GM19463 (cell line): Measurements from ENCODE around the gene CLEC4A.
"Not testable (repeated sequence)": the region's sequence is repeated elsewhere in the genome, so short reads cannot be mapped to it uniquely, and the experiment has no call there.

Experiments
- ATAC-seq: cut with Tn5 transposase; IDR thresholded peaks from one replicate; pipeline ENCODE4 v1.9.1; 2021; ENCODE audit warnings: mild to moderate bottlenecking, moderate library complexity; ENCODE audit not compliant: unreplicated experiment

The CLEC4A gene

DNA sequence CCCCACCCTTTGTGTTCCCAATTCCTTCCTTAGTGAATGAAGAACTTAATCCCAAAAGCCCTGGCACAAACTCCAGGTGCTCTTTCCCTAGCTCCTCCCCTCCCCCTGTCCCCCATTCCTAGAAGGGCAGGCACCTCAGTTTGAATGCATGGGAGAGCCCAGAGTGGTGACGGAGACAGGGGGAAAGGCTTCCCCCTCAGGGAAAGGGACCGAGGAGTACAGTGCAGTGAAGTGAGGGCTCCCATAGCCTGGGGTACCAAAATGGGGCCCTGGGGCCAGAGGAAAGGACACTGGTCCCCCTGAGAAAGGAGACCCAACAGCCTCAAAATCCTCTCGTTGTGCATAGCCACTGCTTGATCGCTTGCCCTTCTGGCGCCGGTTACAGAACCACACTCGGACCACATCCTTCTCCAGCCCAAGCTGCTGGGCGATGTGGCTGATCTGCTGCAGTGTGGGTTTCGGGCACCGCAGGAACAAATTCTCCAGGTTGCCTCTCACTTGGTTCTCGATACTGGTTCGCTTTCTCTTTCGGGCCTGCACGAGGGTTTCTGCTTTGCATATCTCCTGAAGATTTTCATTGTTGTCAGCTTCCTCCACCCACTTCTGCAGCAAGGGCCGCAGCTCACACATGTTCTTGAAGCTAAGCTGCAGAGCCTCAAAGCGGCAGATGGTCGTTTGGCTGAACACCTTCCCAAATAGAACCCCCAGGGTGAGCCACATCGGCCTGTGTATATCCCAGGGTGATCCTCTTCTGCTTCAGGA lies 10.4 kb downstream of the CLEC4A start:
- ATAC-seq: not testable (repeated sequence)

DNA sequence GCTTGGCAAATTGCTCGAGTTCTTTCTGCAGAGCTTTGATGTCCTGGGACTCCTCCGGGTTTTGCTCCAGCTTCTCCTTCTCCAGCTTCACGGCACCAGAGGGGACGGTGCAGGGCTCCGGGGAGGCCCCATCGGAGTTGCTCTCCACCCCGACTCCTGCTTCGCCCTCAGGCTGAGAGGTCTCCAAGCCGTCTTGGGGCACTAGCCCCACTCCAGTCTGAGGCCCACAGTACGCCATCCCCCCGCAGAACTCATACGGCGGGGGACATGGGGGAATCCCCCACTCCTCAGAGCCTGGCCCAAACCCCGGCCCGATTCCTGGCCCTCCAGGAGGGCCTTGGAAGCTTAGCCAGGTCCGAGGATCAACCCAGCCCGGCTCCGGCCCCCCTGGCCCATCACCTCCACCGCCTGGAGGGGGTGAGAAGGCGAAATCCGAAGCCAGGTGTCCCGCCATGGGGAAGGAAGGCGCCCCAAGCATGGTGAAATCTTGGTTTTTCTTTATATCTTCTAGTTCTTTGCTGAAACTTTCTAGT lies 11.0 kb downstream of the CLEC4A start:
- not testable (repeated sequence) for ATAC-seq

DNA sequence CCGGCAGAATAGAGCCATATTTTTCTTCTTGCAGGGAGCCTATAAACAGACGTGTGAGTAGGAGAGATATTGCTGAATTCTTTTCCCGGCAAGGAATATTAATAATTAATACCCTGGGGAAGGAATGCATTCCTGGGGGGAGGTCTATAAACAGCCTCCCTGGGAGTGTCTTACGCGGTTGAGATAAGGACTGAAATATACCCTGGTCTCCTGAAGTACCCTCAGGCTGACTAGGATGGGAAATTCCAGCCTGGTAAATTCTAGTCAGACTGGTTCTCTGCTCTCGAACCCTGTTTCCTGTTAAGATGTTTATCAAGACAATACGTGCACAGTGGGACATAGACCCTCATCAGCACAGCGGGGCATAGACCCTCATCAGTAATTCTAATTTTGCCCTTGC lies 18.2 kb downstream of the CLEC4A start:
- ATAC-seq: not testable (repeated sequence)

DNA sequence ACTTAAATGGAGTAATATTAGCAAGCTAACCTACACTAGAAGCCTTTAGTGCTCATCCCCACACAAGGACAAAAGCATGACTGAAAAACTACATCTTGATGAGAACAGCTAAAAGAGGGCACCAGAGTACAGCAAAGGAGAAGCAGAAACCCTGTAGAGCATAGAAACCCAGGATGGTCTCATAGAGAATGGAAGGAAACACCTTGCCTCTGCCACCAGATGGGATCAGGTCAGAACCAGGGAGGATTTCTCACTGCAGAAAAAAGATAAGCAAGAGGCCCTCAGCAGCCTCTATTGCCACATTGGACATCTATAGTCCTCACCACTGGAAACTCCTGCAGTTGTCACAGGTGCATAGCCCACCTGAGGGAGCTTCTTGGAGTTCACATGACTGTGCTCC lies 19.8 kb downstream of the CLEC4A start:
- no peak for ATAC-seq

DNA sequence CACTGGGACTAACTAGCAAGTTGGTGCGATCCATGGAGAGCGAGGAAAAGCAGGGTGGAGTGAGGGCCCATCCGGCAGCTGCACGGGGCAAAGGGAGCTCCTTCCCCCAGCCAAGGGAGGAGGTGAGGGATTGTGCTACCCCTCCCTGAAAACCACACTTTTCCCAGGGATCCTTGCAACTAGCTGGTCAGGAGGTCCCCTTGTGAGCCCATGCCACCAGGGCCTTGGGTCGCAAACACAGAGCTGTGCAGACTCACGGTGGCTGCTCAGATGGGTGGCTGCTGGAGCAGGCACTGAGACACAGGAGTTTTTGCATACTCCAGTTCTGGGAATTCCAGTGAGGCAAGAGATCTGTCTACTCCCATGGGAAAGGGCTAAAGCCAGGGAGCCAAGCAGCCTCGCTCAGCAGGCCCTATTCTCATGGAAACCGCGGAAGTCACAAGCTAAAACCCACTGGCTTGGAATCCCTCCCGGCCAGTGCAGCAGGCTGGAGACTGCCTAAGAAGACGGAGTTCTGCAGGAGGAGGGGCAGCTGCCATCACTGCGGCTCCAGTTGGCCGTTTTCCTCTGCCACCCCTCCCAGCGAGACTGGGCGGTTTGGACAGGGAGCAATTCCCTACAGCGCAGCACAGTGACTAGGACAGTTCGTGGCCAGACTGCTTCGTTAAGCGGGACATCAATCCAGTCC lies 22.5 kb downstream of the CLEC4A start:
- ATAC-seq: no peak

DNA sequence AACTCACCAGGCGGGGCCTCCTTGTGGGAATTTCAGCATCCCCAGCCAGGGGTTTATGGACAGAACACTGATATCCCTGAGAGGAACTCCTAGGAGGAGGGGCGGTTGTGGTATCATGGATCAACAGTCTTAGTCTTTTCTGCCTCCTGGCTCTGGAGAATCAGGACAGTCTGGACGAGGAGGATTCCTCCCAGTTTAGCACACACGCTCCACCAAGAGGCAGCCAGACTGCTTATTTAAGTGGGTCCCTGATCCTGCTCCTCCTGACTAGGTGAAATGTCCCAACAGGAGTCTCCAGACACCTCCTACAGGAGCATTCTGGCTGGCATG lies 23.0 kb downstream of the CLEC4A start:
- no peak for ATAC-seq

DNA sequence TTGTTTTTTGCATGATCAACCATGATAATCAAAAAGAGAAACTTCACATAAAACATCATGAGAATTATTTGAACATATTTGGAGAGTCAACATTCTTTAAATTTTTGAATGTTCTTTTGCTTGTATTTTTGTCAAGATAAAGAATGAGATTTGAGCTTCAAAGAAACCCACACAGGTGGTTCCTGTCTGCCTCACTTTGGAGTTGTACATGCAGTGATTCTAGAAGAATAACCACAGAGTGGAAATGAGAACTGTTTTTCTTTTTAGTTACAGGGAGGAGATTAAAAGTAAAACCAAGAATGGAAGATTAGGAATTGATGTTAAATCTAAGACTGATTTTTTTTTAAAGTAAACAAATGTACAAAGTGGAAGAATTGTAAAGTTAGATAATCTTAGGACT lies 31.1 kb downstream of the CLEC4A start:
- ATAC-seq: no peak

DNA sequence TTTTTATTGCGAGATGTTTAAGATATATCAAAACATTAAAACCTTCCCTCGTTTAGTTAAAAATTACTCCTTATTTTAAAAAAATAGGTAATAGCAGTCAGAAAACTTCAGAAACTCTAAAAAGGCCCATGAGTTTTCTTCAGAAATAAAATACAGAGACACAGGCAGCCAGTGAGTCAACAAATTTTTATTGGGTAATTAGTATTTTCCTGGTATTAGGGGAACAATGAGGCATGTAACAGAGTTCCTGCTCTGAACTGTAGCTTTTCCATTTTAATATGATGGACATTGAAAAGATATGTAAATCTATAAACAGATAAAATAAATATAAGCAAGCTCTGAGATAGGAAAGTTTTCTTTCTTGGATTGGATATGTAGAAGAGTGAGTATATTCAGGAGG lies 33.0 kb downstream of the CLEC4A start:
- no peak for ATAC-seq

DNA sequence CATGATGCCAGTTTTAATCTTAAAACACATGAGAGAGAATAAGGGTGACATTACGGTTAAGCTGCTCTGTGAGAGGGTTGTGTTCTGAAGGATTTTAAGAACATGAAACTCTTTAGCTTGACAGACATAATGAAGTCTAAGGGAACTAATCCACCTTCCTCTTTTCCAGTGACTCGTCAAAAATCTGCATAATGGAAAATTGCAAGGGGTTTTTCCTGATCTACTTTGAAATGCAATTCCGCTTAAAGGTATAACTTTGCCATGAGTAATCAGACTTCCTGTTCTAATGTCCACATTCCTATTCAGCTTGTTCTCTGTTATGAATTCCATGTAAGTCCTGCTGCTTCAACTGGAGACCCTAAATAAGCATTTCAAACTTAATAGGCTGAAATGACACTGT lies 33.4 kb downstream of the CLEC4A start, which contains the start of gene ZNF705A:
Gene ZNF705A, plus strand, starts transcription at position 171 of the 400 bp plus-strand sequence. CDS start 15,611 bp downstream, outside the sequence.
- no peak for ATAC-seq

DNA sequence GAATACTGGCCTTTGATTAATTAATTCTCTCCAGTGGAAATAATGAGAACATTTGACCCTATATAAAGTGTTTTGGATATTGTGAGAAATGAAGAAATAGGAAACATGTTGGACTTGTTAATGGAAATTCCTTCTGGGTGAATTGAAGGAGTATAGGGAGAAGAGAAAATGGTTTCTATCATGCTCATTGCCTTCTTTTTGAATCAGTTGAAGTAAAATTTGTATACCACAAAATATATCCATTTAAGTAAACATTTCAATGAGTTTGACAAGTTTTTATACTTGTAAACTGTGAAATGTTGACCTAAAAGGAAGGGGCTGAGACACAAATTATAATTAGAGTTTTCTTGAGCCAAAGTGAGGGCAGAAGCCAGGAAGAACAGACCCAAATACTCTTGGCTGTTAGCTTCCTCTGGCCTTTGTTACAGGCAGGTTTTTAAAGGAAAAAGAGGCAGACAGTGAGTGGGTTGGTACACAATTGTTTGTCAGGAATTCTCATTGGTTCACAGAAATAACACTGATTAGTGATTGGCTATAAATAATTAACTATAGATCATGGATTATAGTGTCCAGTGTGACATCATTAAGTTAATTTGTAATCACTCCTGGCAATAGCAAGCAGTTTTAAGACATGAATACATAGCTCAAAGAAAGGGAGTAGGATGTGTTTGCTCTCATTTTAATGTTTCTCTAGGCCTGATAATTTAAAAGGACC lies 34.2 kb downstream of the CLEC4A start:
- no peak for ATAC-seq

DNA sequence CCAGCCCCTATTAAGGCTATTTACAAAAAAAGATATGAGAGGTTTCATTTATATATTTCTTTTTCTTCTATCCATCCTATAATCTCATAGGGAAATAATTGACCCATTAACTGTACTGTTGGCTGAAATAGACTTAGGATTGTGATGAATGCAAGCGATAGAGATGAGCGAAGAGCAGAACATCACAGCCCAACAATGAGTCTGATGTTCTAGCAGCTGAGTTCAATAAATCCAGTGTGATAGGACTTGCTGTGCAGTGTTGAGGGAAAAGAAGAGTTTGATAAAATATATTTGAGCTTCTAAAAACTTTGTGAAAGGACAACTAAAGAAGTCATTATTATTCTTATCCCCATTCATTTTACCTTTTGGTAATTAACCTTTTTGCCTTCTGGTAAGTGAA lies 49.5 kb downstream of the CLEC4A start:
- ATAC-seq: not testable (repeated sequence)

DNA sequence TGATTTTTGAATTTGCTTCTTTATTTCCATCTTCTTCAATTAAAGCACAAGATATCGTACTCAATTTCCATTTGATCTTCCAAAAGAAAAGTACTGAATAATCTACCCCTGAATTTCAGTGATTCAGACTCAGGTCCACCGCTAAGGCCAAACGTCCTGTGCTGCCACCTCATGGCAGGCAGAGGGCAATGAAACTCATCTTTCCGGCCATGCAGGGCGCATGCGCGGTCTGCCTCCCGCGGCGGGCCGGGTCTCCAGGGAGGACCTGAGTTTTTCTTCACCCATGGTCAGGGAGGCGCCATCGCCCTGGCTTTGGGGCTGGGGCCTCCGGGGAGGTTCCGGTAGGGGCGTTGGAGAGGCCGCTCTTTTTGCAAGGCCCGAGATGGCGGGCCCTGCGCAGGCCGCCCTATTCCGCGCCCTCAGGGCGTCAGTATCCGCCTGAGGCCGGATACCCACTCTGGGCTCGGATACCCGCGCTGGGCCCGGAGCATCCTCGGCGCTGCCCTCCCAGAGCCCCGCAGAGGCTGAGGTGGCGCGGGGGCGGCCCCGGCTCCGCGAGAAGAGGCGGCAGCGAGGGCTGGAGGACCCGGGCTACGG lies 56.7 kb downstream of the CLEC4A start:
- not testable (repeated sequence) for ATAC-seq

DNA sequence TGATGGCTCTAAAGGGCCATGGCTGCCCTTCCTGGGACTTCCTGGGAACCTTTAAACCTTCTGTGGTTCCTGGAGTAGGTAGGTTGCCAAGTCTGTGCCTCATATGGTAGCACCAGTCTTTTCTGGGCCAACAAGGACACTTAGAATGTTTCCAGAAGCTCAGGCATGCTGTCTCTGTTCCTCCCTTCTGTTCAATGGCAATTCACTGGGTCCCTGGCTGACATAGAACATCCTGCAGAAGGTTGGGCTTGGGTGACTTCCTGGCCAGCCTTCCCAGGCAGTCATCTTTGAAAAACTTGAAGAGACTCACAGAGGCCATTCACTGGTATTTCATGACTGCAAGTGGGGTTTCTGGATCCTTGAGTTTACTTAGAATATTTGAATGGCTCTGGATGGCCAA lies 57.9 kb downstream of the CLEC4A start:
- not testable (repeated sequence) for ATAC-seq

DNA sequence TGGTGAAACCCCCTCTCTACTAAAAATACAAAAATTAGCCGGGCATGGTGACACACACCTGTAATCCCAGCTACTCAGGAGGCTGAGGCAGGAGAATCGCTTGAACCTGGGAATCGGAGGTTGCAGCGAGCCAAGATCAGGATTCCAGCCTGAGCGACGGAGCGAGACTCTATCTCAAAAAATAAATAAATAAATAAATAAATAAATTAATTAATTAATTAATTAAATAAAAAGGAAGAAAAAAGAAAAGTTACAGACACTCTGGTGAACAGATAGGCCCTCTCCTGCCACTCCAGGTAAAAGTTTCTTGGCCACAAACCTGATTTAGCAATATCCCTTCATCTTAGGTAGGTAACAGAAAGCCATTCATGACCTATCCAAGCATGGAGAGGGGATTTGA lies 59.5 kb downstream of the CLEC4A start:
- ATAC-seq: not testable (repeated sequence)

DNA sequence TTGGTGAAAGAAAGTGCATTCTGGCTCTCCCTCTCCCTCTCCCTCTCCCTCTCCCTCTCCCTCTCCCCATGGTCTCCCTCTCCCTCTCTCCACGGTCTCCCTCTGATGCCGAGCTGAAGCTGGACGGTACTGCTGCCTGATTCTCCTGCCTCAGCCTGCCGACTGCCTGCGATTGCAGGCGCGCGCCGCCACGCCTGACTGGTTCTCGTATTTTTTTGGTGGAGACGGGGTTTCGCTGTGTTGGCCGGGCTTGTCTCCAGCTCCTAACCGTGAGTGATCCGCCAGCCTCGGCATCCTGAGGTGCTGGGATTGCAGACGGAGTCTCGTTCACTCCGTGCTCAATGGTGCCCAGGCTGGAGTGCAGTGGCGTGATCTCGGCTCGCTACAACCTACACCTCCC lies 59.9 kb downstream of the CLEC4A start:
- not testable (repeated sequence) for ATAC-seq

DNA sequence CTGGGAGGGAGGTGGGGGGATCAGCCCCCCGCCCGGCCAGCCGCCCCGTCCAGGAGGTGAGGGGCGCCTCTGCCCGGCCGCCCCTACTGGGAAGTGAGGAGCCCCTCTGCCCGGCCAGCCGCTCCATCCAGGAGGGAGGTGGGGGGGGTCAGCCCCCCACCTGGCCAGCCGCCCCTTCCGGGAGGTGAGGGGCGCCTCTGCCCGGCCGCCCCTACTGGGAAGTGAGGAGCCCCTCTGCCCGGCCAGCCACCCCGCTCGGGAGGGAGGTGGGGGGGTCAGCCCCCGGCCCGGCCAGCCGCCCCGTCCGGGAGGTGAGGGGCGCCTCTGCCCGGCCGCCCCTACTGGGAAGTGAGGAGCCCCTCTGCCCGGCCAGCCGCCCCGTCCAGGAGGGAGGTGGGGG lies 60.8 kb downstream of the CLEC4A start:
- ATAC-seq: not testable (repeated sequence)

DNA sequence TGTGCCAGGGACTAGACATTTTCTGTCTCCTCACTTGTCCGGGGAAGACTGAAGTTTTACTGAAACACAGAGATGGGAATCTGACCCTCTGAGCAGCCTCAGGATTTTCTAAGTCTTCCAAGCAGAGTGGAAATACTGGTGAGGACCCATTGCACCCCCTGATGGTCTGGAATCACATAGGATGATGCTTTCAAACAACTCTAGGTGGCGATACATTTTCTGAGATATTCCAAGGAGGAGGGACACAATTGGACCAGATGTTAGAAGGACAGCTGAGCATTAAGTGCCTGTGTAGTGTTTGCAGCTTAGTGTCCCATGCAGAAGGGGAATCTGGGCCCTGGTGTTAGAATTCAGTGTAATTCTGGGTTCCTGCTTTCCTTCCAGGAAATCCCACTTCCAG lies 64.7 kb downstream of the CLEC4A start:
- ATAC-seq: not testable (repeated sequence)
